RWPE1 (cell line): Measurements from ENCODE around the gene IL1B.

Source experiments
- CTCF ChIA-PET: fragments of 350-600 bp; sonication (Branson Sonifier 250); formaldehyde crosslinking; extraction: SDS; loops from one replicate; lab custom pipeline; 2021; lab: Yijun Ruan, JAX
- POLR2A ChIA-PET: fragments of 400-600 bp; formaldehyde crosslinking; extraction: SDS; loops from one replicate; lab custom pipeline; 2020; ENCODE audit warnings: antibody characterized with exemption; ENCODE audit not compliant: low non-redundant PET; lab: Yijun Ruan, JAX
- DNase-seq: peaks from one replicate; pipeline ENCODE4 v3.0.0; 2012; ENCODE audit warnings: low spot score
- H3K27ac ChIP-seq: fragments of 450-650 bp; 2 replicates; pipeline ENCODE4 v1.5.1; 2017
- CTCF ChIP-seq: fragments of 450-650 bp; conservative IDR thresholded peaks from 2 replicates; pipeline ENCODE4 v1.5.1; 2017; ENCODE audit warnings: low read depth, mild to moderate bottlenecking

The IL1B gene

DNA sequence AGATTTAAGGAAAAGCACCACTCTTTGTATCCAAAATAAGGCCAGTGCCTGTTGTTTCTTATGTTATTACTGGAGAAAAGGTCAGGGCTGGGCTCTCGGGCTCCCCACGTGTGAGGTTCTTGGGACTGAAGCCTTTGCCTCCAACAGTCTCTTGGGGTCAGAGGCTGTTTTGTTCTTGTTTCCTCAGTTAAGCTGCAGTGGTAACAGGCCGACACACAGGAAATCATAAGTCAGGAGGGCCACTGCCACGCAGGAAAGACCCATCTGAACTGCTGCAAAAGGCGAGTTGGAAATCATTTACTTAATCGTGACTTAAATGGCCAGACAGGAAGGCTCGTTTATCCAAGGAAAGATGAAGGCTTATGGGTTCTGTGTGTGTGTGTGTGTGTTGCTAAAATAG lies 44.1 kb upstream of the IL1B start:
- peak overlapping the region; percentile 97 for H3K27ac ChIP-seq
- ChIA-PET POLR2A (no interaction called here), CTCF (interaction anchor here (0.6 kb wide), 1 partner anchor 951 kb away, joined by 3 read pairs; no protein-coding TSS in a partner anchor)
- no peak for TF ChIP-seq CTCF
- DNase-seq = no peak

DNA sequence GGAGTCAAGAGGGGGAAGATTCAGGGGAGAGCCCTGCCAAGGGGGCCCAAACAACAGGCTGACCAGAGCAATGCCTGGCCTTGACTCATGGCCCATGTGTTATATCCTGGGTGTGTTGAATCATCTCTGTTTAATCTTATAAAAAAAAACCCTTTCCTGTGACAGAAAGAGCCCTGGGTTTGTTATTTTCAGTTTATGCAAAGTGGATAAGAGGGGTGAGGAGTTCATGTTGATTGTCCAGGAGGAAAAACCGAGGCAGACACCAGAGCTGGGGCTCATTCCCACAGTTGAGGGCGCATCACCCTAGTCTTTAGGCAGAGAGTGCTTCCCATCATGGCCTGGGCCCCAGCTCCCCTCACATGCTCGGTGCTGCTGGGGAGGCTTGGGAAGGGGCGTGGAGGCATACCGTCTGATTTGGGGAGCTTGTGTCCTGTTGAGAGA lies 43.5 kb upstream of the IL1B start:
- CTCF ChIA-PET = interaction anchor here (0.7 kb wide), 1 partner anchor 131 kb away, joined by 3 read pairs; no protein-coding TSS in a partner anchor
- H3K27ac ChIP-seq = peak overlapping the region; percentile 97

DNA sequence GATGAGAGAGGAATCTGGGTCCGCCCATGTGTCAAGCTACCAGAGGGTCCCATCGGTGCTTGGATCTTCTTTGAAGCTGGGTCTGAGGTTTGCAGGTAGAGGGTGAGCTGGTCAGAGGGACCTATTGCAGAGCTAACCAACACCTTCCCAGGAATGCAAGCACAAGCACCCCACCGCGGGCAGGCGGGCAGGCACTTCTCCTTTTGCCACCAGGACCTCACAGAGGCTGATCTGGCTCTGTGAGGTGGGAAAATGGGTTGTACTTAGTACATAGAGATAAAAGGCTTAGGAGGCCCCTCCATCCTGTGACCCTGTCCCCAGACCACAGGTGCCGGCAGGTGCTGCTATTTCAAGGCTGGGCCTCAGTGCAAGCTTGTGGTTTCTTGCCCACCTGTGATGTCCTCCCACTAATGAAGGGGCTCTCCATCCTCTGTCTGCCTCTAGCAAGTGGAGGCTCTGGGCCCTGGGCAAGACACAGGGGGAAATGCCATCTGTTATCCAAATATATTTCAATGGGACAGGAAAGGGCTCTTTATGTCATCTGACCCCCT lies 43.0 kb upstream of the IL1B start:
- no peak for TF ChIP-seq CTCF
- CTCF ChIA-PET = interaction anchor here (0.6 to 0.7 kb wide), 2 partner anchors 108 to 130 kb away, joined by 3 to 5 read pairs; no protein-coding TSS in a partner anchor
- no peak for DNase-seq
- POLR2A ChIA-PET = no interaction called here
- H3K27ac ChIP-seq = peak overlapping the region; percentile 97

More for the DNA sequence above, 43.5 kb upstream of the IL1B start:
- POLR2A ChIA-PET = no interaction called here
- TF ChIP-seq CTCF = no peak
- DNase-seq = peak; percentile 62

- peak overlapping the region; percentile 97 for H3K27ac ChIP-seq
- CTCF ChIA-PET = interaction anchor here (1.1 to 1.4 kb wide), 2 partner anchors 8 to 45 kb away, joined by 3 to 13 read pairs; no protein-coding TSS in a partner anchor
Measured at GRCh38 chr2:112877423-112877822, 40.8 kb upstream of the IL1B start.

GRCh38 chr2:112876971-112877361 lies 40.4 kb upstream of the IL1B start:
- peak overlapping the region; percentile 97 for H3K27ac ChIP-seq
- TF ChIP-seq CTCF = no peak
- ChIA-PET POLR2A (interaction anchor here (0.8 to 1.0 kb wide), 2 partner anchors 40 to 112 kb away, joined by 3 to 4 read pairs; partner anchors contain the start of gene IL1B), CTCF (interaction anchor here (0.5 to 1.4 kb wide), 4 partner anchors 8 to 86 kb away, joined by 3 to 13 read pairs (median 3); no protein-coding TSS in a partner anchor)
- DNase-seq = peak; percentile 26

More at GRCh38 chr2:112877423-112877822, 40.8 kb upstream of the IL1B start:
- POLR2A ChIA-PET = interaction anchor here (0.8 to 1.0 kb wide), 2 partner anchors 41 to 112 kb away, joined by 3 to 4 read pairs; partner anchors contain the start of gene IL1B
- TF ChIP-seq CTCF = no peak
- DNase-seq = peak; percentile 92

- no peak for TF ChIP-seq CTCF
- POLR2A ChIA-PET = no interaction called here
- CTCF ChIA-PET = interaction anchor here (0.5 to 1.4 kb wide), 4 partner anchors 9 to 87 kb away, joined by 3 to 13 read pairs (median 3); no protein-coding TSS in a partner anchor
- H3K27ac ChIP-seq = peak overlapping the region; percentile 97
- DNase-seq = no peak
Measured at GRCh38 chr2:112876257-112876970, 39.8 kb upstream of the IL1B start.
